BLaER1 treated with 17β-estradiol and CSF1 and Interleukin-3, amounts not matched to agents 10 nM and 100 nM (cell line): Measurements from ENCODE around the gene HDGFL2.
A peak's percentile ranks its signal among the peaks of the same experiment; 100 is the strongest.

Experiments used
- H3K27ac ChIP-seq, 11 experiments: shearing (Covaris generic); formaldehyde crosslinking; 2 replicates each; pipeline ENCODE4 v1.8.1; 2022
- H3K27me3 ChIP-seq, 11 experiments: shearing (Covaris generic); formaldehyde crosslinking; 2 replicates each; pipeline ENCODE4 v1.8.1; 2022
- H3K36me3 ChIP-seq, 11 experiments: shearing (Covaris generic); formaldehyde crosslinking; 2 replicates each; pipeline ENCODE4 v1.8.1; 2022
- H3K4me1 ChIP-seq, 10 experiments: shearing (Covaris generic); formaldehyde crosslinking; 2 replicates each; pipeline ENCODE4 v1.8.1; 2022
- H3K4me2 ChIP-seq, 11 experiments: shearing (Covaris generic); formaldehyde crosslinking; 2 replicates each; pipeline ENCODE4 v1.8.1; 2022
- H3K4me3 ChIP-seq, 10 experiments: shearing (Covaris generic); formaldehyde crosslinking; 2 replicates each; pipeline ENCODE4 v1.8.1; 2022
- H3K9ac ChIP-seq, 11 experiments: shearing (Covaris generic); formaldehyde crosslinking; 2 replicates each; pipeline ENCODE4 v1.8.1; 2022
- H3K9me3 ChIP-seq, 11 experiments: shearing (Covaris generic); formaldehyde crosslinking; replicated peaks in 1 of 11; 2 replicates each; pipeline ENCODE4 v1.8.1; 2022
- H4K20me1 ChIP-seq, 11 experiments: shearing (Covaris generic); formaldehyde crosslinking; 2 replicates each; pipeline ENCODE4 v1.8.1; 2022
- Cebpa-rat ChIP-seq, 11 experiments: shearing (Covaris generic); IDR thresholded peaks; 2 replicates each; pipeline ENCODE4 v1.8.1; 2022

HDGFL2 gene

DNA sequence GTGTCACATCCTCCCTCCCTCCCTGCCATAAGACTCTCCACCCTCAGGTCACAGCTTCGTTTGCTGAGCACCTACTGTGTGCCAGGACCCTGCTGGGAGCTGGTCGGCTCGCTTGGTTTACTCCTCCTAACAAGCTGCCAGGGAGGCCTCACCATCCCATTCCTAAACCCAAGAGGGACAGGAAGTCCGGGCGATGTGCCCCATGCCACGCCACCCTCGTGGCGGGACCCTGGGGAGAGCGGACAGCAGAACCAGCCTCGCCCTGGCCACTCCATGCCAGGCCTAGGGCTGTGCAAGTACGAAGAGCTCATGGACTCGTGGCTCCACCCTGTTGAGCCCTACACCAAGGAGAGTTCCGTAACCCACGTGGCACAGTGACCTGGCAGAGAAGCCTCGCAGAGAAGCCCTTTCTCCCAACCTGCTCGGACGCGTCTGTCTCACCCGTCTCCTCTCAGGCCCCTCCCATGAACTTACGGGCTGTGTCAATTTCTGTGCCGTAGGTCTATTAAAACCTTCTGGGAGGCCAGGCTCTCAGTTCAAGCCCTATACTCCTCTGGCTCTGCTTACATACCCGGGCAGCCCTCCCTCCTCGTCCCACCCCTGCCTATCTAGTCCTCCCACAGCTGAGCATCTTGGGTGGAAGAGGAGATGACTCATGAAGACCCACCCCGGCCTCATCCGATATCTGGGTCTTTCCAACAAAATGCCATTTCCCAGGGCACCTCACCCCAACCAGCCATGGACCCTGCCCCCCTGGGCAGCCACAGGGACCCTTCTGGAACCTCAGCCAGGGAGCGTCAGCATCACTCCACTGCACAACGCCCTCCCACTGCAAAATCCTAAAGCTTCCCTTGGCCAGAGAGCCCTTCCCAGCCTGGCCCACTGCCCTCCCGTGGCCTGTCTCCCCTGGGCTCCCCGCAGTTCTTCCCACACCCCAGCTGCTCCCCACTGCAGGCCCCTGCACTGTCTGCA, 17.1 kb upstream of the HDGFL2 start:
- peaks cover 48 to 60% (median 55%) of the 10 kb centered on the region in 10 experiments for H3K4me1 ChIP-seq
- H3K4me3 ChIP-seq, result peak overlapping the region in 6 of 10 experiments; percentile 60 to 82 (median 74); a peak in 9 of 20 replicates
- H3K4me2 ChIP-seq, result peak overlapping the region; percentile 90 to 100 (median 99)
- peak overlapping the region; percentile 73 to 84 (median 80); a peak in 20 of 22 replicates for H3K9ac ChIP-seq
- no peaks in the 10 kb centered on the region for H3K9me3 ChIP-seq
- peak overlapping the region in 5 of 11 experiments; percentile 17 to 78 (median 71); a peak in 7 of 22 replicates for H3K27ac ChIP-seq
- no peaks in the 10 kb centered on the region for H3K27me3 ChIP-seq
- H3K36me3 ChIP-seq, result peaks cover 24 to 51% (median 32%) of the 10 kb centered on the region in 11 experiments
- no peak for TF ChIP-seq Cebpa-rat (IDR thresholded peaks at IDR 0.05)
- H4K20me1 ChIP-seq, result peaks cover 50 to 70% (median 62%) of the 10 kb centered on the region in 11 experiments

GRCh38 chr19:4455719-4456475, 16.2 kb upstream of the HDGFL2 start:
- Histone ChIP-seq H3K27ac (peak overlapping the region in 9 of 11 experiments; percentile 58 to 78 (median 71); a peak in 18 of 22 replicates), H3K4me2 (peak overlapping the region; percentile 90 to 100 (median 99)), H3K9me3 (no peaks in the 10 kb centered on the region), H3K36me3 (peaks cover 16 to 42% (median 24%) of the 10 kb centered on the region in 11 experiments), H4K20me1 (peaks cover 50 to 61% (median 60%) of the 10 kb centered on the region in 11 experiments), H3K9ac (peak overlapping the region; percentile 73 to 84 (median 80)), H3K4me1 (peaks cover 48 to 57% (median 55%) of the 10 kb centered on the region in 10 experiments), H3K27me3 (no peaks in the 10 kb centered on the region), H3K4me3 (peak overlapping the region; percentile 60 to 82 (median 72))
- no peak for TF ChIP-seq Cebpa-rat (IDR thresholded peaks at IDR 0.05)

GRCh38 chr19:4456476-4456842, 15.6 kb upstream of the HDGFL2 start:
- peak overlapping the region; percentile 73 to 84 (median 80) for H3K9ac ChIP-seq
- TF ChIP-seq Cebpa-rat (IDR thresholded peaks at IDR 0.05), result no peak
- peaks cover 48 to 57% (median 55%) of the 10 kb centered on the region in 10 experiments for H3K4me1 ChIP-seq
- peak overlapping the region; percentile 60 to 82 (median 72) for H3K4me3 ChIP-seq
- peaks cover 50 to 56% (median 54%) of the 10 kb centered on the region in 11 experiments for H4K20me1 ChIP-seq
- peak overlapping the region; percentile 90 to 100 (median 99) for H3K4me2 ChIP-seq
- H3K36me3 ChIP-seq, result peaks cover 11 to 37% (median 18%) of the 10 kb centered on the region in 11 experiments; a peak in 21 of 22 replicates
- peak overlapping the region; percentile 14 to 78 (median 70); a peak in 20 of 22 replicates for H3K27ac ChIP-seq
- no peaks in the 10 kb centered on the region for H3K27me3 ChIP-seq
- no peaks in the 10 kb centered on the region for H3K9me3 ChIP-seq

GRCh38 chr19:4456843-4457653, 15.0 kb upstream of the HDGFL2 start:
- Histone ChIP-seq H3K4me3 (peak overlapping the region; percentile 60 to 82 (median 72)), H3K4me2 (peak overlapping the region; percentile 90 to 100 (median 99)), H4K20me1 (peaks cover 49 to 50% (median 50%) of the 10 kb centered on the region in 11 experiments), H3K4me1 (peaks cover 47 to 56% (median 54%) of the 10 kb centered on the region in 10 experiments), H3K27ac (peak overlapping the region; percentile 44 to 84 (median 74); a peak in 21 of 22 replicates), H3K9me3 (no peaks in the 10 kb centered on the region), H3K36me3 (peaks cover 5 to 31% (median 12%) of the 10 kb centered on the region in 11 experiments; a peak in 21 of 22 replicates), H3K9ac (peak overlapping the region; percentile 73 to 84 (median 80)), H3K27me3 (no peaks in the 10 kb centered on the region)
- no peak for TF ChIP-seq Cebpa-rat (IDR thresholded peaks at IDR 0.05)

GRCh38 chr19:4457654-4458395, 14.3 kb upstream of the HDGFL2 start, which contains the start of gene UBXN6:
Gene UBXN6, minus strand, starts transcription at chr19:4457794. Its CDS starts 97 bp downstream, at chr19:4457697.
- TF ChIP-seq Cebpa-rat (IDR thresholded peaks at IDR 0.05), result no peak
- H3K9ac ChIP-seq, result peak within 1 kb of the TSS; percentile 73 to 84 (median 80)
- H3K27ac ChIP-seq, result peak within 1 kb of the TSS; percentile 44 to 84 (median 75); a peak in 21 of 22 replicates

GRCh38 chr19:4464815-4465581, 7.1 kb upstream of the HDGFL2 start:
- TF ChIP-seq Cebpa-rat (IDR thresholded peaks at IDR 0.05), result no peak
- no peak overlapping the region for H3K4me3 ChIP-seq
- H3K36me3 ChIP-seq, result no peaks in the 10 kb centered on the region
- no peaks in the 10 kb centered on the region for H3K9me3 ChIP-seq
- H3K27ac ChIP-seq, result no peak overlapping the region
- H4K20me1 ChIP-seq, result no peaks in the 10 kb centered on the region
- H3K27me3 ChIP-seq, result no peaks in the 10 kb centered on the region
- no peak overlapping the region for H3K9ac ChIP-seq
- peaks cover 0 to 4% (median under 1%) of the 10 kb centered on the region in 10 experiments; a peak in 11 of 20 replicates for H3K4me1 ChIP-seq
- H3K4me2 ChIP-seq, result no peak overlapping the region

More at GRCh38 chr19:4457654-4458395, 14.3 kb upstream of the HDGFL2 start, which contains the start of gene UBXN6:
- Histone ChIP-seq H3K9me3 (no peaks in the 10 kb centered on the region), H3K27me3 (no peaks in the 10 kb centered on the region), H3K4me1 (peaks cover 40 to 49% (median 46%) of the 10 kb centered on the region in 10 experiments), H3K4me2 (peak within 1 kb of the TSS; percentile 90 to 100 (median 99)), H3K36me3 (peaks cover 0 to 23% (median 5%) of the 10 kb centered on the region in 11 experiments; a peak in 15 of 22 replicates), H3K4me3 (peak within 1 kb of the TSS; percentile 60 to 82 (median 72)), H4K20me1 (peaks cover 41 to 43% (median 42%) of the 10 kb centered on the region in 11 experiments)

DNA sequence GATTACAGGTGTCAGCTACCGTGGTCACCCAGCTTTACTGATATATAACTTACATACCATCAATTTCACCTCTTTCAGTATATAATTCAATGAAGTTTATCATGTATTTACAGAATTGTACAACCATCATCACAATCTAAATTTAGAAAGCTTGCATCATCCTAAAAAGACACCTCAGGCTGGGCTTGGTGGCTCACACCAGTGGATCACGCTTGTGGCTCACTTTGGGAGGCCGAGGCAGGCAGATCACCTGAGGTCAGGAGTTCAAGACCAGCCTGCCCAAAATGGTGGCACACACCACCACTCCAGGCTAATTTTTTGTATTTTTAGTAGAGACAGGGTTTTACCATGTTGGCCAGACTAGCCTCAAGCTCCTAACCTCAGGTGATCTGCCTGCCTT, 4.3 kb upstream of the HDGFL2 start:
- no peak overlapping the region for H3K9ac ChIP-seq
- no peaks in the 10 kb centered on the region for H3K9me3 ChIP-seq
- H3K4me3 ChIP-seq, result no peak overlapping the region
- no peaks in the 10 kb centered on the region for H3K36me3 ChIP-seq
- H4K20me1 ChIP-seq, result peaks cover 0 to 4% (median 3%) of the 10 kb centered on the region in 11 experiments; a peak in 6 of 22 replicates
- peaks cover under 1 to 14% (median 12%) of the 10 kb centered on the region in 10 experiments; a peak in 17 of 20 replicates for H3K4me1 ChIP-seq
- no peak overlapping the region for H3K4me2 ChIP-seq
- no peak overlapping the region for H3K27ac ChIP-seq
- no peak for TF ChIP-seq Cebpa-rat (IDR thresholded peaks at IDR 0.05)
- no peaks in the 10 kb centered on the region for H3K27me3 ChIP-seq
